Mesendoderm (in vitro differentiated cells): ENCODE results near the gene TRAPPC10.
"Not testable (repeated sequence)": the region's sequence is repeated elsewhere in the genome, so short reads cannot be mapped to it uniquely, and the experiment has no call there.

Experiments
- DNase-seq: peaks from one replicate; pipeline ENCODE4 v3.0.0; 2013
- H2AK5ac ChIP-seq: 2 replicates; pipeline ENCODE4 v1.6.1; 2013; ENCODE audit warnings: low read length, inconsistent platforms
- H2BK120ac ChIP-seq: 2 replicates; pipeline ENCODE4 v1.6.1; 2013; ENCODE audit warnings: low read depth, mild to moderate bottlenecking, low read length, moderate library complexity, mixed read lengths
- H2BK15ac ChIP-seq: replicated peaks from 2 replicates; pipeline ENCODE4 v1.6.1; 2013; ENCODE audit warnings: low read depth, mild to moderate bottlenecking, moderate library complexity
- H2BK5ac ChIP-seq: 2 replicates; pipeline ENCODE4 v1.6.1; 2013; ENCODE audit warnings: low read length, inconsistent platforms
- H3K18ac ChIP-seq: 2 replicates; pipeline ENCODE4 v1.6.1; 2013; ENCODE audit warnings: mild to moderate bottlenecking, low read length, mixed read lengths
- H3K23ac ChIP-seq: one replicate; pipeline ENCODE4 v1.6.1; 2013; ENCODE audit warnings: low read length
- H3K27ac ChIP-seq: 2 replicates; pipeline ENCODE4 v1.5.1; 2013; ENCODE audit warnings: low read depth, mild to moderate bottlenecking, inconsistent platforms, low read length, moderate library complexity
- H3K27me3 ChIP-seq: 2 replicates; pipeline ENCODE4 v1.6.1; 2013; ENCODE audit warnings: low read length, control low read depth, mild to moderate bottlenecking, inconsistent platforms; ENCODE audit not compliant: insufficient read depth, poor library complexity
- H3K36me3 ChIP-seq: 2 replicates; pipeline ENCODE4 v1.6.1; 2013; ENCODE audit warnings: low read length, inconsistent platforms; ENCODE audit not compliant: control insufficient read depth, insufficient read depth
- H3K4ac ChIP-seq: one replicate; pipeline ENCODE4 v1.6.1; 2013; ENCODE audit warnings: low read depth, mild to moderate bottlenecking, low read length, moderate library complexity
- H3K4me1 ChIP-seq: 2 replicates; pipeline ENCODE4 v1.6.1; 2013; ENCODE audit warnings: low read depth, low read length, inconsistent platforms; ENCODE audit not compliant: control insufficient read depth
- H3K4me2 ChIP-seq: 2 replicates; pipeline ENCODE4 v1.6.1; 2013; ENCODE audit warnings: low read length
- H3K4me3 ChIP-seq: 2 replicates; pipeline ENCODE4 v1.5.1; 2013; ENCODE audit warnings: mild to moderate bottlenecking, low read length
- H3K56ac ChIP-seq: one replicate; pipeline ENCODE4 v1.6.1; 2013; ENCODE audit warnings: low read length
- H3K79me1 ChIP-seq: 2 replicates; pipeline ENCODE4 v1.6.1; 2013; ENCODE audit warnings: low read length, inconsistent platforms
- H3K79me2 ChIP-seq: 2 replicates; pipeline ENCODE4 v1.6.1; 2013; ENCODE audit warnings: mild to moderate bottlenecking, low read length; ENCODE audit not compliant: control insufficient read depth, insufficient read depth
- H3K9ac ChIP-seq: 2 replicates; pipeline ENCODE4 v1.6.1; 2013; ENCODE audit warnings: low read length, inconsistent platforms
- H4K5ac ChIP-seq: one replicate; pipeline ENCODE4 v1.6.1; 2013; ENCODE audit warnings: low read length
- H4K8ac ChIP-seq: one replicate; pipeline ENCODE4 v1.6.1; 2013; ENCODE audit warnings: low read depth, mild to moderate bottlenecking, control low read depth, low read length, moderate library complexity
- WGBS: extraction: QIAGEN DNeasy Blood & Tissue Kit; methylation state at CpG from one replicate; pipeline ENCODE4 v1.1.7; 2013; ENCODE audit warnings: low lambda C conversion rate, missing lambda C conversion rate; ENCODE audit not compliant: insufficient coverage; ENCODE audit errors: extremely low coverage; 5-methylcytosine and 5-hydroxymethylcytosine counted together

The TRAPPC10 gene

DNA sequence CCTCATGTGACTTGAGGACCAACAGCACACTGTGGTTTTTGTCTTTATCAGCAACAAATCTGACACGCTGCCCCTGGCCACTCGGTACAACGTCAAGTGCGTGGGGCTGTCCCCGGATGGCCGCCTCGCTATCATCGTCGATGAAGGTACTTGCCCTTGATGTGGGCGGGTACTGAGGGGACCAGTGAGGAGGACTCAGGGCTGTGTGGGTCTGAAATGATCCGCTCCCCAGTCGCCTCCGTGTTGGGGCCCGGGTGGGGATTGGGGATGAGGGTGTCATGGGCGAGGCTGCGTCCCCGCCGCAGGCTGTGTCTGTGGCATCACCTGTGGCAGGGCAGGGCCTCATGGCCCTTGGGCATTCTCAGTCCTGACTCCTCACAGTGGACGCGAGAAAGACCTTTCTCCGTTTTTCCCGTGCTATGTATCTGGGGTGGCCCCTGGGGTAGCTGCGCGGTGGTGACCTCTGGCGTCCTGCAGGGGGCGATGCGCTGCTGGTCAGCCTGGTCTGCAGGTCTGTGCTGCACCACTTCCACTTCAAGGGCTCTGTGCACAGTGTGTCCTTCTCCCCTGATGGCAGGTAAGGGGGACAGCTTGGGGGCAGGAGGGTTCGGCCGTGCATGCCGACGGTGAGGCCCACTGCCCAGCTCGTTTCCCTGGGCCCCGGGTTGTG is 101.7 kb downstream of the TRAPPC10 start:
- no CpG with 5 or more reads among the region's 33 CpGs for WGBS
- H2BK15ac ChIP-seq, H2BK5ac ChIP-seq, H4K8ac ChIP-seq, H2AK5ac ChIP-seq, H3K79me2 ChIP-seq, H3K4me1 ChIP-seq, H3K36me3 ChIP-seq, H2BK120ac ChIP-seq, H3K79me1 ChIP-seq, H3K27ac ChIP-seq, H3K4me2 ChIP-seq, H3K9ac ChIP-seq, H3K4me3 ChIP-seq, H3K27me3 ChIP-seq, H3K18ac ChIP-seq, H3K56ac ChIP-seq, DNase-seq, H4K5ac ChIP-seq, H3K4ac ChIP-seq, H3K23ac ChIP-seq: not testable (repeated sequence)

DNA sequence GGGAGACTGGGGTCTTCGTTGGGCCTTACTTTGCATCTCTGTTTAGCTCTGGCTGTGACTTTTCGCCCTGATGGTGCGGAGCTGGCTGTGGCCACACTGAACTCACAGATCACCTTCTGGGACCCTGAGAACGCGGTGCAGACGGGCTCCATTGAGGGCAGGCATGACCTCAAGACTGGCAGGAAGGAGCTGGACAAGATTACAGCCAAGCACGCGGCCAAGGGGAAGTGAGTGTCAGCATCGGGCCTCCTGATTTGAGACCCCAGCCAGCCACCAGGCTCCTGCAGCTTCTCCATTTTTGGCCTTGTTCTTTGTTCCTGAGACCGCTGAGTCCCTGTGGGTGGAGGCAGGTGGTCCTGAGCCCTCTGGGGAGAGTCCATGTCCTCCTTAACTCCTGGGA is 110.0 kb downstream of the TRAPPC10 start:
- H3K79me2 ChIP-seq, H3K36me3 ChIP-seq, H3K4me1 ChIP-seq, H2BK120ac ChIP-seq, H3K79me1 ChIP-seq, H3K4ac ChIP-seq, H4K8ac ChIP-seq, H3K23ac ChIP-seq, H3K9ac ChIP-seq, H3K18ac ChIP-seq, DNase-seq, H2BK15ac ChIP-seq, H3K56ac ChIP-seq, H3K4me3 ChIP-seq, H2AK5ac ChIP-seq, H2BK5ac ChIP-seq, H3K27ac ChIP-seq, H3K4me2 ChIP-seq, H3K27me3 ChIP-seq, H4K5ac ChIP-seq: not testable (repeated sequence)
- WGBS = no CpG with 5 or more reads among the region's 10 CpGs

DNA sequence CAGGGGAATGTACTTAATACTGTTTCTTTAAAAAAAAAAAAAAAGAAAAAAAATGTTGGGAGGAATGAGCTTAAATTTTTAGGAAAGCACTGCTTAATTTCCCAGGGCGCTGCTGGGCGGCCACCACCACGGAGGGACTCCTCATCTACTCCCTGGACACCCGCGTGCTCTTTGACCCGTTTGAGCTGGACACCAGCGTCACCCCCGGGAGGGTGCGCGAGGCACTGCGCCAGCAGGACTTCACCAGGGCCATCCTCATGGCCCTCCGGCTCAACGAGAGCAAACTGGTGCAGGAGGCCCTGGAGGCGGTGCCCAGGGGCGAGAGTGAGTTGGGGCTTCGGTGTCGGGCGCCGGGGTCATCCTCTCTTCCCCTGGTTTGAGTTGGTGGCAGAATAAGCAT is 115.7 kb downstream of the TRAPPC10 start:
- H3K4me1 ChIP-seq, H3K79me2 ChIP-seq, H2BK15ac ChIP-seq, H3K4me2 ChIP-seq, H3K9ac ChIP-seq, H3K27ac ChIP-seq, H2AK5ac ChIP-seq, H3K4ac ChIP-seq, H3K23ac ChIP-seq, H4K5ac ChIP-seq, H3K4me3 ChIP-seq, H3K36me3 ChIP-seq, H3K27me3 ChIP-seq, H2BK120ac ChIP-seq, DNase-seq, H2BK5ac ChIP-seq, H3K79me1 ChIP-seq, H3K56ac ChIP-seq, H4K8ac ChIP-seq, H3K18ac ChIP-seq: not testable (repeated sequence)
- no CpG with 5 or more reads among the region's 19 CpGs for WGBS

DNA sequence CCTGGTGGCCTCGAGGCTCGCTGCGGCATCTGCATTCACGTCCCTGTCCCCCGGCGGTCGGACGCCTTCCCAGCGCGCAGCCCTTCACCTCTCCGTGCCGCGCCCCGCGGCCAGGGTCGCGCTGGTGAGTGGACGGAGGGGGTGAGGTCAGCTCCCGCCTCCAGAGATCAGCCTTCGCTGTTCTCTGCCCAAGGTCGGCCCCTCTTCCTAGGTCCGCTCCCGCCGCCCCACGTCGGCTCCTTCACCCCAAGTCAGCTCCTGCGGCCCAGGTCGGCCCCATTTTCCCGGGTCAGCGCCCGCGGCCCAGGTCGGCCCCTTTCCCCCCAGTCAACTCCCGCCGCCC is 121.6 kb downstream of the TRAPPC10 start:
- H3K27me3 ChIP-seq = not testable (repeated sequence)

DNA sequence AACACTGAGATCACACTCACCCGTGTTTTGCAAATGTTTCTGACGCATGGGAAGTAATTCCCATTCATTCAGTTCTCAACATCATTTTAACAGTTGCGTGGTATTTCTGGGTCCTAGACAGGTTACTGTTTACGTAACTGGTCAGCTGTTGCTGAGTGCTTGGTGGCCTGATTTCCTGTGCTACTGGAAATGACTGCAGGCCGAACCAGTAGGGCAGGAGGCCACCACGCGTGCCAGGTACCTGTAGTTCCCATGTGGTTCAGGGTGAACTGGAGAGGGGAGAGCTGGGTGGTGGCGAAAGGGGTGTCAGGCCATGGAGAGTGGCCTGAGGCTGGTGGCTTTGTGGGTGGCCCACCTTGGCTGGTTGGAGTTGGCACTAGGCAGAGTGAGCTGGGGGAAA is 122.6 kb downstream of the TRAPPC10 start:
- H3K4me3 ChIP-seq, H3K4ac ChIP-seq, H4K8ac ChIP-seq, H3K56ac ChIP-seq, H2BK15ac ChIP-seq, DNase-seq, H3K27ac ChIP-seq, H3K9ac ChIP-seq, H3K79me2 ChIP-seq, H3K27me3 ChIP-seq, H3K4me1 ChIP-seq, H3K18ac ChIP-seq, H3K4me2 ChIP-seq, H4K5ac ChIP-seq, H3K23ac ChIP-seq, H2BK5ac ChIP-seq, H2AK5ac ChIP-seq, H3K79me1 ChIP-seq, H3K36me3 ChIP-seq, H2BK120ac ChIP-seq: not testable (repeated sequence)
- no CpG with 5 or more reads among the region's 8 CpGs for WGBS

More for the DNA sequence above, 121.6 kb downstream of the TRAPPC10 start:
- not testable (repeated sequence) for DNase-seq, H3K9ac ChIP-seq, H3K27ac ChIP-seq, H3K23ac ChIP-seq, H3K4me1 ChIP-seq, H3K36me3 ChIP-seq, H2AK5ac ChIP-seq, H3K4me3 ChIP-seq, H2BK15ac ChIP-seq, H4K8ac ChIP-seq, H3K4ac ChIP-seq, H3K4me2 ChIP-seq, H2BK120ac ChIP-seq, H3K79me1 ChIP-seq, H4K5ac ChIP-seq, H3K56ac ChIP-seq, H3K79me2 ChIP-seq, H2BK5ac ChIP-seq, H3K18ac ChIP-seq
- no CpG with 5 or more reads among the region's 35 CpGs for WGBS

DNA sequence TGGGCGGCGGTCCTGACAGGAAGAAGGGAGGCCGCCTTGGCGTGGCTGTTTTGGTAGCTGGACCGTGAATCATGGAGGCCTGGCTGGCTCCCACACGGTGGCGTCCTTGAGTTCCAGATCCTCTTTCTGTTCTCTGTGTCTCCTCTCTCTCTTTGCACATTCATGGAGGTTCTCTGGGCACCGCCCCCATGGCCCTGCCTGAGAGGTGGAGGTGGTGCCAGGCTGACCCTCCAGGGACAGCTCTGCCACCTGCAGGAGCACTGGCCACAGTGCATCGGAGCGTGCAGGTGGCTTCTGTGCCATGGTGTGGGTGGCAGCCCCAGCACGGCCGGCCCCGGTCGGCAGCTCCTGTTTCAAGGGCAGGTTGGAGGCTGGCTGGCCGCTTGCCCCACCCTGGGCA is 125.9 kb downstream of the TRAPPC10 start:
- not testable (repeated sequence) for H3K56ac ChIP-seq, H2BK15ac ChIP-seq, H4K8ac ChIP-seq, H3K4me1 ChIP-seq, H3K79me2 ChIP-seq, H3K23ac ChIP-seq, H2BK5ac ChIP-seq, H2BK120ac ChIP-seq, H3K4ac ChIP-seq, H3K4me2 ChIP-seq, H3K36me3 ChIP-seq, H3K27ac ChIP-seq, H3K9ac ChIP-seq, H3K27me3 ChIP-seq, H3K79me1 ChIP-seq, H3K4me3 ChIP-seq, DNase-seq, H3K18ac ChIP-seq, H4K5ac ChIP-seq, H2AK5ac ChIP-seq
- no CpG with 5 or more reads among the region's 15 CpGs for WGBS
